ENCODE results near the gene PTP4A2. TPM values are rescaled to one million over a fixed set of nuclear protein-coding genes. Genes with fewer than 3 reads are reported as not detected.

Gene PTP4A2
- total and polyA plus RNA-seq, 4 experiments from 2014 or later = 254 to 529 (median 339) TPM

GRCh38 chr1:31932491-31933316 lies 5.5 kb downstream of the PTP4A2 start:
- Mint-ChIP-seq H3K9me3 (peaks cover 0 to 3% (median 0%) of the 10 kb centered on the region in 8 donors), H3K27me3 (no peaks in the 10 kb centered on the region), H3K27ac (peak overlapping the region; percentile 91 to 96 (median 95)), H3K36me3 (peaks cover 7 to 23% of the 10 kb centered on the region in 2 donors), H3K4me1 (peaks cover 55 to 92% (median 73%) of the 10 kb centered on the region in 4 donors), H3K4me3 (peak overlapping the region; percentile 77 to 100 (median 98))
- Histone ChIP-seq H3K36me3 (ENCODE audit: insufficient read depth, low read length) (no peaks in the 10 kb centered on the region), H3K4me3 (ENCODE audit: low read length in 2 of 2) (peak overlapping the region in 1 of 2 donors; percentile 2), H3K9me3 (ENCODE audit: control insufficient read depth in 1 of 2, low read length in 2 of 2) (no peaks in the 10 kb centered on the region), H3K27me3 (ENCODE audit: insufficient read depth, low read length) (no peaks in the 10 kb centered on the region), H3K4me1 (ENCODE audit: insufficient read depth, low read length) (peaks cover 83% of the 10 kb centered on the region), H3K27ac (ENCODE audit: low read depth, low read length) (peak overlapping the region; percentile 70)
- ChIA-PET POLR2A (ENCODE audit: partially characterized antibody) (interaction anchor here (0.8 to 14.9 kb wide), 13 partner anchors 8 to 144 kb away, joined by 3 to 545 read pairs (median 3); no protein-coding TSS in a partner anchor), CTCF (ENCODE audit: partially characterized antibody) (interaction anchor here (1.0 to 4.2 kb wide), 7 partner anchors 9 to 30 kb away, joined by 4 to 45 read pairs (median 8); no protein-coding TSS in a partner anchor)
- no peak for DNase-seq
- intact Hi-C loops (cut with micrococcal nuclease) = no loop called here

DNA sequence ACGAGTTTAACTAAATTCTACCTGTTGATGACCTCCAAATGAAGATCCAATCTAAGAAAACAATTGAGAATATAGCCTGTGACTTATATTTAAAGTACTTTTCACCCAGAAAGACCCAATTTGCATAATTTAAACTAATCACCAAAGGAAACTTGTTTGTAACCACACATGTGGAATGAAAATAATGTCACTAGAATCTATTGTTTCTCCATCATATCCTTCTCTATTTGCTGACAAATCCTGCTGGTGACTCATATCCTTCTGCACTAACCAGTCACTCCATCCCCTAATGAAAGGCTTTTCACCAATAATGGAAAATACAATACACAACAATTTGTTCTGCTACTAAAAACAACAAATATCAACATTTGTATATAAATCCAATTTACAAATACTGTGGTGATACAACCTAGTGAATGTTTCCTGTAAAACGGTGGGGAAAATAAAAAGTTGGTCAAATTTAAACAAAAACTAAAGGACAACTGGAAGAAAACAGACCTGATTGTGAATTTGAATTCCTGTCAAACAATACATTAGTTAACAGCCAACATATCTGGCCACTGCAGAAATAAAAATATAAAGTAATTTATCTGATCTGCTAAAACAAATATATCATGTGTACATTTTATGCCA lies 6.5 kb downstream of the PTP4A2 start:
- Histone ChIP-seq H3K27ac (ENCODE audit: low read depth, low read length) (peak overlapping the region; percentile 70), H3K4me1 (ENCODE audit: insufficient read depth, low read length) (peaks cover 93% of the 10 kb centered on the region), H3K36me3 (ENCODE audit: insufficient read depth, low read length) (no peaks in the 10 kb centered on the region), H3K4me3 (ENCODE audit: low read length in 2 of 2) (peak overlapping the region in 1 of 2 donors; percentile 17), H3K27me3 (ENCODE audit: insufficient read depth, low read length) (no peaks in the 10 kb centered on the region), H3K9me3 (ENCODE audit: control insufficient read depth in 1 of 2, low read length in 2 of 2) (no peaks in the 10 kb centered on the region)
- Mint-ChIP-seq H3K27ac (peak overlapping the region; percentile 91 to 96 (median 95)), H3K4me1 (peaks cover 64 to 97% (median 79%) of the 10 kb centered on the region in 4 donors), H3K9me3 (no peaks in the 10 kb centered on the region), H3K36me3 (peaks cover 0 to 15% of the 10 kb centered on the region in 2 donors), H3K4me3 (peak overlapping the region; percentile 45 to 99 (median 84)), H3K27me3 (no peaks in the 10 kb centered on the region)
- CTCF ChIA-PET (ENCODE audit: partially characterized antibody) = interaction anchor here (1.2 kb wide), 1 partner anchor 32 kb away, joined by 5 read pairs; no protein-coding TSS in a partner anchor
- DNase-seq = peak in 1 of 5 donors; percentile 43
- intact Hi-C loops (cut with micrococcal nuclease) = no loop called here
- POLR2A ChIA-PET (ENCODE audit: partially characterized antibody) = interaction anchor here (0.8 to 14.9 kb wide), 12 partner anchors 8 to 110 kb away, joined by 3 to 545 read pairs (median 7); no protein-coding TSS in a partner anchor

GRCh38 chr1:31930836-31931592 lies 7.2 kb downstream of the PTP4A2 start:
- H3K36me3 ChIP-seq (ENCODE audit: insufficient read depth, low read length) = no peaks in the 10 kb centered on the region
- H3K9me3 ChIP-seq (ENCODE audit: control insufficient read depth in 1 of 2, low read length in 2 of 2) = no peaks in the 10 kb centered on the region
- H3K4me3 ChIP-seq (ENCODE audit: low read length in 2 of 2) = peak overlapping the region; percentile 17 to 25
- H3K9me3 Mint-ChIP-seq = no peaks in the 10 kb centered on the region
- intact Hi-C loops (cut with micrococcal nuclease) = no loop called here
- peaks cover 0 to 10% of the 10 kb centered on the region in 2 donors for H3K36me3 Mint-ChIP-seq
- peak overlapping the region; percentile 70 for H3K27ac ChIP-seq (ENCODE audit: low read depth, low read length)
- no peaks in the 10 kb centered on the region for H3K27me3 ChIP-seq (ENCODE audit: insufficient read depth, low read length)
- ChIA-PET POLR2A (ENCODE audit: partially characterized antibody) (interaction anchor here (1.0 to 1.9 kb wide), 10 partner anchors 9 to 110 kb away, joined by 3 to 16 read pairs (median 6); no protein-coding TSS in a partner anchor), CTCF (ENCODE audit: partially characterized antibody) (interaction anchor here (1.2 kb wide), 1 partner anchor 33 kb away, joined by 5 read pairs; no protein-coding TSS in a partner anchor)
- DNase-seq = no peak
- peak overlapping the region; percentile 78 to 99 (median 82) for H3K4me3 Mint-ChIP-seq
- H3K27ac Mint-ChIP-seq = peak overlapping the region; percentile 33 to 96 (median 94)
- peaks cover 98% of the 10 kb centered on the region for H3K4me1 ChIP-seq (ENCODE audit: insufficient read depth, low read length)
- H3K27me3 Mint-ChIP-seq = no peaks in the 10 kb centered on the region
- H3K4me1 Mint-ChIP-seq = peaks cover 61 to 97% (median 79%) of the 10 kb centered on the region in 4 donors

DNA sequence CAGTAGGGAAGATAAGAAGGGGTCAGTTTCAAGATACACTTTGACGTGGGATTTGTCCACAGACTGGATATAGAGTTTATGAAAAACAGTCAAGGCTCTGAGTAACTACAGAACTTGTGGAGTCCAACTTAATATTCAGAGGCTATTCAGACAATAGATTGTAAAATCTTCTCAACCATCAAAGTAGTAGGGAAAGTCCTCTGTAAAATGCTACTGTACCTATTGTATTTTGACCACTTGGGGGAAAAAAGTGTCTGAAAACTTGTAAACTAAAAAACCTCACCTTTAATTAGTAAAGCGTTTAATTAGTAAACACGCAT lies 10.5 kb downstream of the PTP4A2 start:
- H3K27ac Mint-ChIP-seq = peak overlapping the region; percentile 50 to 89 (median 79)
- Histone ChIP-seq H3K9me3 (ENCODE audit: control insufficient read depth in 1 of 2, low read length in 2 of 2) (no peaks in the 10 kb centered on the region), H3K4me1 (ENCODE audit: insufficient read depth, low read length) (peaks cover 95% of the 10 kb centered on the region), H3K36me3 (ENCODE audit: insufficient read depth, low read length) (no peaks in the 10 kb centered on the region), H3K27me3 (ENCODE audit: insufficient read depth, low read length) (no peaks in the 10 kb centered on the region), H3K4me3 (ENCODE audit: low read length in 2 of 2) (no peak overlapping the region), H3K27ac (ENCODE audit: low read depth, low read length) (peak overlapping the region; percentile 39)
- POLR2A ChIA-PET (ENCODE audit: partially characterized antibody) = interaction anchor here (1.2 to 8.0 kb wide), 7 partner anchors 11 to 86 kb away, joined by 4 to 190 read pairs (median 10); partner anchors contain the start of genes KHDRBS1 and PTP4A2
- DNase-seq = no peak
- peaks cover 0 to 7% of the 10 kb centered on the region in 2 donors for H3K36me3 Mint-ChIP-seq
- intact Hi-C loops (cut with micrococcal nuclease) = loop anchor here (2.0 to 5.0 kb wide), 2 partner anchors 15 to 35 kb away; no protein-coding TSS in a partner anchor
- peak overlapping the region; percentile 6 to 89 (median 76) for H3K4me3 Mint-ChIP-seq
- no peaks in the 10 kb centered on the region for H3K27me3 Mint-ChIP-seq
- CTCF ChIA-PET (ENCODE audit: partially characterized antibody) = interaction anchor here (1.1 to 2.0 kb wide), 2 partner anchors 34 to 36 kb away, joined by 3 to 7 read pairs; no protein-coding TSS in a partner anchor
- peaks cover 57 to 92% (median 74%) of the 10 kb centered on the region in 4 donors for H3K4me1 Mint-ChIP-seq
- no peaks in the 10 kb centered on the region for H3K9me3 Mint-ChIP-seq

DNA sequence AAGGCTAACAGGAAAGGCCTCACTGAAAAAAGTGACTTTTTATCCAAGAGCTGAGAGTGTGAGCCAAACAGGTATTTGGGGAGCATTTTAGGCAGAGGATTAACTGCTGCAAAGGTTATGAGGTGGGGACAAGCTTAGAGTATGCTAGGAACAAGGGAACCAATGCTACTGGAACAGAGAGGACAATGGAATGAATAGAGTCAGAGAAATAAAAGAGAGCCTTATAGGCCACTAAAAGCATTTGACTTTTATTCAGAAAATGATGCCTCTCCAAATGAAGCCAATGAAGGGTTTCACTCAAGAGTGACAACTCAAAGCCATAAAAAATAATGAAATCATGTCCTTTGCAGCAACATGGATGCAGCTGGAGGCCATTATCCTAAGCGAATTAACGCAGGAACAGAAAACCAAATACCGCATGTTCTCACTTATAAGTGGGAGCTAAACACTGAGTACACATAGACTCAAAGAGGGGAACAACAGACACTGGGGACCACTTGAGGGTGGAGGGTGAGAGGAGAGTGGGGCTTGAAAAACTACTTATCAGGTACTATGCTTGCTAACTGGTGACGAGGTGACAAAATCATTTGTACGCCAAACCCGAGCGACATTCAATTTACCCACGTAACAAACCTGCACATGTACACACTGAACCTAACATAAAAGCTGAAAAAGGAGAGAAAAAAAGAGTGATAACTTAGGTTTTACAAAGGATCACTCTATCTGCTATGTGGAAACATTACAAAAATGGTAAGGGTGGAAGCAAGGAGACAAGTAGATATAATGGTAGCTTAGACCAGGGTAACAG lies 11.1 kb downstream of the PTP4A2 start:
- Mint-ChIP-seq H3K4me3 (peak overlapping the region; percentile 60 to 89 (median 78)), H3K9me3 (no peaks in the 10 kb centered on the region), H3K4me1 (peaks cover 54 to 92% (median 73%) of the 10 kb centered on the region in 4 donors), H3K27me3 (no peaks in the 10 kb centered on the region), H3K27ac (peak overlapping the region; percentile 50 to 89 (median 79)), H3K36me3 (peaks cover 0 to 11% of the 10 kb centered on the region in 2 donors)
- Histone ChIP-seq H3K27me3 (ENCODE audit: insufficient read depth, low read length) (no peaks in the 10 kb centered on the region), H3K4me1 (ENCODE audit: insufficient read depth, low read length) (peaks cover 95% of the 10 kb centered on the region), H3K9me3 (ENCODE audit: control insufficient read depth in 1 of 2, low read length in 2 of 2) (no peaks in the 10 kb centered on the region), H3K27ac (ENCODE audit: low read depth, low read length) (peak overlapping the region; percentile 39), H3K36me3 (ENCODE audit: insufficient read depth, low read length) (no peaks in the 10 kb centered on the region), H3K4me3 (ENCODE audit: low read length in 2 of 2) (peak overlapping the region in 1 of 2 donors; percentile 32)
- DNase-seq = no peak
- intact Hi-C loops (cut with micrococcal nuclease) = loop anchor here (1.0 to 5.0 kb wide), 3 partner anchors 7 to 35 kb away; no protein-coding TSS in a partner anchor
- ChIA-PET CTCF (ENCODE audit: partially characterized antibody) (interaction anchor here (1.0 to 2.2 kb wide), 7 partner anchors 12 to 109 kb away, joined by 3 to 16 read pairs (median 5); partner anchors contain the start of gene PTP4A2), POLR2A (ENCODE audit: partially characterized antibody) (interaction anchor here (0.8 to 8.0 kb wide), 13 partner anchors 12 to 111 kb away, joined by 3 to 190 read pairs (median 5); partner anchors contain the start of genes KHDRBS1, PTP4A2 and SPOCD1)
